Measurements from ENCODE around the gene UGT1A3.

Gene UGT1A3

GRCh38 chr2:233799087-233799665 is 70.3 kb downstream of the UGT1A3 start:
- DNase-seq, result no peak

DNA sequence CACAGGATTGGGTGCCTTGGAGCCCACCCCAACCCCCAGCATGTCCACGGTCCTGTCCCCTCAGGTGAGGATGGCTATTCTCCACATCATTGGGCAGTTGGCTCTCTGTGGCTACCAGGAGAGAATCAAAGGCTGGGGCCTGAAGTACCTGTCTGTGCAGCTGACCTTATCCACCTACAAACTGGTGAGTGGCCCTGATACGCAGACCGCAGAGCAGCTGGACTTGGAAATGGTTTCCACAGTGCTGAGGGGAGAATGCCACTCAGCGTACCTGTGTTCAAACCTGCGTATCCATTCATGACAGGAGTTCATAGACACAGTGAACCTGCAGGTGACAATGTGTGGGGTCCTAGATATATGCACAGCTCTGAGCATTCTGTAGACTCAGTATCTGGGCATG is 70.9 kb downstream of the UGT1A3 start:
- no peak for DNase-seq

GRCh38 chr2:233800208-233800607 is 71.4 kb downstream of the UGT1A3 start:
- no peak for DNase-seq

DNA sequence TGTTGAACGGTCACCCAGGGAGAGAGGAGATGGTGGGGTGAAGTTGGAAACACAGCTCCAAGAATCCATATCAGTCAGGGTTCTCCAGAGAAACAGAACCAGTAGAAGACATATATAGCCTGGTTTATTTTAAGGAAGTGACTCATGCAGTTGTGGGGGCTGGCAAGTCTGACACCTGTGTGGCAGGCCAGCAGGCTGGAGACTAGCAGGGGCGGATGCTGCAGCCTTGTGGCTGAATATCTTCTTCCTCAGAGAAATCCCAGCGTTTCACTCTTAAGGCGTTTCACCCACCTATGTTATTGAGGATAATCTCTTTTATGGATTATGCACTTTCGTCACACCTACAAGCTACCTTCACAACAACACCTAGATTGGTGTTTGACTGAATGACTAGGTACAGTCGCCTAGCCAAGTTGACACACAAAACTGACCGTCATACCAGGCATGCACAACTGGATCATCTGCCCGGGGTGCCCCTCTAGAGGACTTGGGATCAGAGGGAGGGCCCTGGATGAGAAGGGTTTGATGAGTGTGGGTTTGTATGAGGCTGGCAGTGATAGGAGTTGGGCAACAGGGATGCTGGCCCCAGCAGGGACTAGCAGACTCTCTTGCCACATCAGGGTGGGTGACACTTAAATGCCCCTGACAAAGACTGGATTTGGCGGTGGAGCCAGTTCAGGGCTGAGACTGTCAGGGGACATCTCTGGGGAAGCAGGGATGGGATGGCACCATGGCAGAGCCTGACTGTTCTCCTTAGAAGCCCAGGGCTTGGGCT is 72.7 kb downstream of the UGT1A3 start:
- DNase-seq, result no peak

DNA sequence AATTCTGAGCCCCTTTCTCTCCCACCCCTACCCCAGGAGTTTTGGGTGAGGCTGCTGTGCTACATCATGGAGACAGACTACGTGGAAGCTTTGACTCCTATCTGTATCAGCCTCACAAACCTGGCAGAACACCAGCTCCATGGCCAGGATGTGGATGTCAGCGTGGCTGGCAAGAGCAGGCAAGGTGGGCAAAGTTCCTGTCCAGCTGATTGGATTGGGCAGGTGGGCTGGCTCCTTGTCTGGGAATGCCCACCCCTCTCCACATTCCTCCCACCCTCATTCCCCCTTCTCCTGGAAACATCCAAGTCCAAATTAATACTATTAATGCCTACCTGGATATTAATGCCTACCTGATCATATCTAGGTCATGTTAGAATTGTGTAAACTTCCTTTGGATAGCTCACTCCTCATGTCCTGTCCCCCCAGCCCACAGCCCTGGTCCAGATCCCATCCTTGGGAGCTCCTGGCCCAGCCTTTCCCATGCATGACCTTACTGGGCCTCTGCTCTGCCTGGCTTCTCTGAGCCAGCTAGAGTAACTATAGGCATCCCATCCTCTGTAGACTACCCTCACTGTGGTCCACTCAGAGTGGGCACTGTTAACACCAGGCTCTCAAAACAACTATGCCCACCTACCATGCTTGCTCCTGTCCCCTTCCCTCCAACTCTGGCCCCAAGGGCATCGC is 73.4 kb downstream of the UGT1A3 start:
- no peak for DNase-seq

GRCh38 chr2:233803292-233803911 is 74.6 kb downstream of the UGT1A3 start:
- no peak for DNase-seq

GRCh38 chr2:233803994-233804393 is 75.2 kb downstream of the UGT1A3 start:
- no peak for DNase-seq

DNA sequence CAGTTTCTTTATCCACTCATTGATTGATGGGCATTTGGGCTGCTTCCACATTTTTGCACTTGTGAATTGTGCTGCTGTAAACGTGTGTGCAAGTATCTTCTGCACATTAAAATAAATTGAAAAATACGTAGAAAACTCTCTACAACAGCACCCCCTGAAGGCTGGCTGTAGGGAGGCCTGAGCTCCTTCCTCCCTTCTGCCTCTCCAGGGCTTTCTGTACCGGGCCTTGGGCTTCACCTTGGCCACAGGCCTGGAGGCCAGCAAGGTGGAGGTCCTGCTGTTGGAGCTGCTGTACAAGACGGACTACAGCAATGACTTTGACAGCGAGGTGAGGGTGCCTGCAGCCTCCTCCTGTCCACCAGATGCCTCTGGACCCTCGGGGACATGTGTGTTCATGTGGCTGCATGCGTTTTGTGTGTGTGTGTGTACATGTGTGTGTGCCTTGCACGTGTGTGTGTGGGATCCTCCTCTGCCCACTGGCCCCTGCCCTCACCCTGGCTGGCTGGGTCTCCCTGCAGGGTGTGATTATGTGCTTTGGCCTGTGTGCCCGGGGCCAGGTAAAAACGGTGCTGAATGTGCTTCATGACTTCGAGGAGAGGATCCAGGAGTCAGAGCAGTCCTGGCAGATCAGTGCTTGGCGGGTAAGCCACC is 78.5 kb downstream of the UGT1A3 start:
- no peak for DNase-seq

DNA sequence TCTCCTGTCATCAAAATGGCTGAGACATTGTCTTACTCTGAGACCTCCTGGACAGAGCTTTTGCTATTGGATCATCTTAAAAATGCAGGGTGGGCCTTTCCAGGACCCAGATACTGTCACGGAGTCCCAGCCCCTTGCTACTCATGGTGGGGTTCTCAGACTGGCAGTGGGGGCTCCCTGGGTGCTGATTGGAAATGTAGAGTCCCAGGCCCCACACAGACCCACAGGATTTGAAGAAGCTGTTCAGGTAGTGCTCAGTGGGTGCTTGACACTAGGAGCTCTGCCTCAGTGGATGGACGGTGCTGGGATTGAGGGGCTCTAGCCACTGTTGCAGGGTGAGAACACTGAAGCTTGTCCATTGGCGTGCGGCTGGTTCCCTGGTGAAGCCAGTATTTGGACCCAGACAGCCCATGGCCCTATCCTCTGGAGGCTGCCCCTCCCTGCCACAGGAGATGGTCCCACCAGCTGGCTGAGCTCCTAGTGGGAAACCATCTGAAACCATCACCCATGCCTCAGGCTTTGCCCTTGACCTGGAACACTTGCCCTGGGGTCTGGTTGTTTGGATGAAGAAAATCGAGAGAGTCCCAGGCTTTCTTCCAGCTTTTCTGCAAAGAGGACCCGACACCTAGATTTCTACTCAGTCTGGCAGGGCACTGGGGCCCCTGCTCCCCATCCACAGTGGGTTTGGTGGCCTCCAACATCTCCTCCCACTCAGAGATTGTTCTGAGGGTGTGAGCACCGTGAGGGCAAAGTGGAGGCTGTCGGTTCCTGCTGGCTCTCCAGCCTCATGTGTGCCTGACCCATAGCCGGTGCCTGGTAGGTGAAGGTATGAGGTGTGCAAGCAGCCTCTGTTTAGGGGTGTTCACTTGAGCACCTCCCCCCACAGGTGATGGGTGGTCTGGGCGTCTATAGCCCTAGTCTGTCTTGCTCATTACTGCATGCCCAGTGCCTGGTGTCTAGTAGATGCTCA is 79.4 kb downstream of the UGT1A3 start:
- no peak for DNase-seq

DNA sequence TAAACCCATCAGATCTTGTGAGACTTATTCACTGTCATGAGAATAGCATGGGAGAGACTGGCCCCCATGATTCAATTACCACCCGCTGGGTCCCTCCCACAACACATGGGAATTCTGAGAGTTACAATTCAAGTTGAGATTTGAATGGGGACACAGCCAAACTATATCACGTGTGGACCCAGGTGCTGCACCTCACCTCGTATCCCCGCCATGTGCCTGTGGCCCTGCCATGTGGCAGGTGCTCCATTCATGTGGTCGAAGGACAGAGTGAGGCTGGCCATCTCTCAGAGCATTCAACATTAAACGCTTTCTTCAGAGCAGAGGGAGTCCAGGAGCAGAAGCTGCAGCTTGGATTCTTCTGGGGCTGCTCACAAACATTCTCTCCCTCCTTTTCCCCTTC is 81.5 kb downstream of the UGT1A3 start:
- no peak for DNase-seq

- DNase-seq, result no peak
Measured at GRCh38 chr2:233811087-233811486, 82.2 kb downstream of the UGT1A3 start.

- no peak for DNase-seq
Measured at GRCh38 chr2:233811732-233812131, 82.9 kb downstream of the UGT1A3 start.

DNA sequence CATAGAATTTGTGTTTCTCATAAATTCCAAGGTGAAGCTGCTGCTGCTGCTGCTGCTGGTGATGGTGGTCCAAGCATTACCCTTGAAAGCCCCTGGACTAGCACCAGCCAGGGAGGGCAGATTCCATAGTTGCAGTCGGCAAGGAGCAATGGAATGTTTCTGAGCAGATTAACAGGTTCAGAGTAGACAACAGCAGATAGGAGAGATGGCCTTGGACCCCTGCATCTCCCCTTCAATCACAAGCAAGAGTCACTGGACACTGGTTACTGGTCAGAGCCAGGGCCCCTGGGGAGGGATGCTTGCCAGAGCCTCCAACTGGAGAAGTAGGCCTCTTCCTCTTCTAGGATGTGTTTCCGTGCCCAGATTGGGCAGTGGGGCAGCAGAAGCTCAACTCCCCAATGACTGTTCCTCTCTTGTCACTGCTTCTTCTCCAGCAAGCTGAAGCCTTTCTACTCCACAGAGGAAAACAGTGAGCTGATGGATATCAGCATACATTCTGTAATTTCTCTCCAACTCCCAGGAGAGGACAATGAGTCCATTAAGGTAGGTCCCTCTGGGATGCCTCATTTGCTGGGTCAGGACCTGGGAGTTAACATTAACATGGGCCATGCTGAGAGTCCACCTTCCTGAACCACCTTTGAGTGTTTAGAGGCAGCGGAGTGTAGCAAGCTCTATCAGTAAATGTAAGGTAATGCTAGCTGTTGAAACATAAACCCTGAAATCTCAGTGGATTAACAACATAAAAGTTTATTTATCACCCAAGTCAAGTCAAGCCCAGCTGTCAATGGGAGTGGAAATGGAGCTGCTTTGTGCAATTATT is 84.6 kb downstream of the UGT1A3 start:
- no peak for DNase-seq

DNA sequence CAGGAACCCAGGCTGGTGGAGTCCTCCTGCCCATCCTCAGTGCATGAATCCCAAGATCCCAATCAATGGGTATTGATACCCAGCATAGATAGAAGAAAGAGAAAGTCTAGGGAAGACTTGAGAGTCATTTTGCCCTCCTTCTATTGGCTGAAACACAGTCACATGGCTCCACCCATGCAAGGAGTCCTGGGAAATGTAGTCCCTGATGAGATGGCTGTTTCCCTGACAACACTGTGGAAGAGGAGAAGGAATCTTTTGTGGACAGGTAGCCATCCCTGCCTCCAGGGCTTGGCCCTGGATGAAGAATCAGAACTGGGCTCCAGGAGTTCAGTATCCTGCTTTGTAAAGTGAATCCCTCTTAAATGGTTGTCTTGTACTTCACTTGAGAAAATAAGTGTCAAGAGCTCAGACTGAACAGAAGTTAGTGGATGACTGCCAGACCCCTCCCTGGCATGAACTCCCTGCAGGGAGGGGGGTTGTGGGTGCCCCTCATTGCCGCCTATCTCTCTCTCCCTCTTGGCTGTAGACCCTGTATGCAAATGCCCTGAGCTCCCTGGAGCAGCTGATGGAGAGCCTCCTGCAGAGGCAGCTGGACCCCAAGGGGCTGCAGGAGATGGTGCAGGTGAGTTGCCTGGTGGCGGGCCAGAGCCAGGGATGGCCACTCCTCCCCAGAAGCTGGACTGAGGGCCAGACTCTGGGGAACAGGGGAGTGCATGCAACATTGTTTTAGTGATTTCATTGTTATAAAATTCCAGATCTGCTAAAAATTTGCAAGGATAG is 85.4 kb downstream of the UGT1A3 start:
- DNase-seq, result no peak

GRCh38 chr2:233815861-233816260 is 87.0 kb downstream of the UGT1A3 start:
- DNase-seq, result no peak

DNA sequence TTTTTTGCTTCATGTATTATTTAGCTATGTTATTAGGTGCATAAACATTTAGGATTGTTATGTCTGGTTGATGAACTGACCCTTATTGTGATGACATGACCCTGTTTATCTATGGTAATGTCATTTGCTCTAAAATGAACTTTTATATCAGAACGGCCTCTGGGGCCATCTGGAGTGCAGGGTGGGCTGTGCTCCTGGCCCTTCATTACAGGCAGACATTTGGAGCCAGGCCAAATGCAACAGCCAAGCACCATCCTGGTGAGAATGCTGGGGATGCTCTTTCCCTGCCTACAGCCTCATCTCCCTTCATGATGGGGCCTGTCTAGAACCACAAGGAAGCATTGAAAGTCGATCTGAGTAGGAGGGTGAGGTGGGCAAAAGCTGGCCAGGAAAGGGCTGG is 87.5 kb downstream of the UGT1A3 start:
- no peak for DNase-seq

GRCh38 chr2:233816771-233817170 is 87.9 kb downstream of the UGT1A3 start:
- DNase-seq, result no peak

GRCh38 chr2:233817361-233817911 is 88.6 kb downstream of the UGT1A3 start:
- DNase-seq, result no peak

DNA sequence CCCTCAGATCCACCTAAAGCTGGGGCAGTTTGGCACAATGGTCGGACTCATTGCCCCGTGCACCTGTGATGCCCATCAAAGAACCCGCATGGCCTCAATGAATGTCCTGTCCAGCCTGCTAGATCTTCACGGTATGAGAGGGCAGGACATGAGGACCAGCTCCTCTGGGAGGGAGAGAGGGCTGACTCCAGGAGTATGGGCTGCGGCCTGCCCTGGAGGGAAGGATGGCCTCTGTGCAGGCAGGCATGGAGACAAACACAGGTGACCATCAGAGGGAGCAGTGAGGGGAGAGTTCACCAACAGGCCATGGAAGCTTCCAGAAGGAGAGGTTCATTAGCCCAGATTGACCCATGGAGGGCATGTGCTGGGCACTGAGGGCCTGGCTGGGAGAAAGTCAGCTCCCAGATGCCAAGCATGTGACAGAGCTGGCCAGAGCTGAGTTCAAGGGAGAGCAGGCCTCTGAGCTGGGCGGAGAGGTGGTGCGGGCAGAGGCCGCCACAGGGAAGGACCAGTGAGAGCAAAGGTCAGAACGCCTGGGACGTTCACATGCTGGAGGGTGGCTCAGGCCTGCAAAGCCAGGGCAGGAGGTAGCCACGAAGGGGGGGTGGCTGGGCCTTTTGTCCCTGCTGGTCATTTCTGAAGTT is 89.3 kb downstream of the UGT1A3 start:
- no peak for DNase-seq

All from CD4-positive, alpha-beta T cell treated with Interleukin-6 for 4 hours (primary cell).